K562 (cell line): ENCODE measurements around the gene C19orf47. TPM values are rescaled to one million over a fixed set of nuclear protein-coding genes. Genes with fewer than 3 reads are reported as not detected.

Experiments
- ATAC-seq: fragments of 200-7000 bp; cut with Tn5 transposase; 3 replicates; pipeline ENCODE4 v1.9.1; 2020; ENCODE audit warnings: moderate library complexity
- BruUV-seq: library from RNA; stranded (reverse); fragments of 400-500 nt; replicated peaks from 2 replicates; lab custom pipeline; 2021; lab: Mats Ljungman, UMichigan
- CTCF ChIA-PET: fragments of 300-600 bp; formaldehyde crosslinking; extraction: SDS; loops from one replicate; lab custom pipeline; 2021; ENCODE audit warnings: low intra/inter-chr PET ratio; lab: Yijun Ruan, JAX
- POLR2A ChIA-PET: fragments of 300-600, 350-650 bp; sonication (Branson Sonifier 250); formaldehyde crosslinking; extraction: SDS; loops from one replicate; lab custom pipeline; 2021; ENCODE audit warnings: antibody characterized with exemption, inconsistent platforms; lab: Yijun Ruan, JAX
- DNase-seq, 4 experiments: peaks; one replicate each; pipeline versions ENCODE4 v3.0.0 to v3.0.0-alpha.2; 2011 to 2018; ENCODE audit warnings: low spot score in 3 of 4, mixed read lengths in 3 of 4; ENCODE audit errors: extremely low read depth in 1 of 4
- FAIRE-seq: peaks from 2 replicates; lab custom pipeline; 2011; peaks lifted over from hg19 to GRCh38; lab: Jason Lieb, UNC
- H2AFZ ChIP-seq: 2 replicates; pipeline ENCODE4 v1.6.0; 2011; ENCODE audit warnings: low read depth, low read length, control low read depth, inconsistent platforms
- H3K27ac ChIP-seq: fragments of 200-600 bp; 3 replicates; pipeline ENCODE4 v1.8.0; 2011; ENCODE audit warnings: low read depth, mild to moderate bottlenecking, control low read depth, inconsistent platforms, low read length, moderate library complexity, mixed read lengths; ENCODE audit errors: extremely low read depth
- H3K27me3 ChIP-seq, 2 experiments: fragments of 300-600 bp in 1 of 2; 2 replicates in 1 of 2; 3 replicates in 1 of 2; pipeline versions ENCODE4 v1.6.0 to v1.8.0; 2011; ENCODE audit warnings: inconsistent platforms in 2 of 2, low read length in 2 of 2, mild to moderate bottlenecking in 1 of 2, mixed read lengths in 1 of 2, moderate library complexity in 1 of 2; ENCODE audit not compliant: control insufficient read depth in 2 of 2, insufficient read depth in 2 of 2
- H3K36me3 ChIP-seq: fragments of 300-600 bp; 3 replicates; pipeline ENCODE4 v1.8.0; 2011; ENCODE audit warnings: mild to moderate bottlenecking, low read length, inconsistent platforms; ENCODE audit not compliant: control insufficient read depth, insufficient read depth
- H3K4me1 ChIP-seq, 2 experiments: fragments of 200-600 bp in 1 of 2; replicated peaks in 1 of 2; 2 replicates in 1 of 2; 3 replicates in 1 of 2; pipeline versions ENCODE4 v1.5.1 to v1.8.0; 2011; ENCODE audit warnings: inconsistent platforms in 2 of 2, low read length in 2 of 2, mild to moderate bottlenecking in 1 of 2, mixed read lengths in 1 of 2, moderate library complexity in 1 of 2; ENCODE audit not compliant: control insufficient read depth in 2 of 2, insufficient read depth in 2 of 2
- H3K4me2 ChIP-seq: 2 replicates; pipeline ENCODE4 v1.6.1; 2011; ENCODE audit warnings: low read length, control low read depth, inconsistent platforms, mixed read lengths; ENCODE audit not compliant: insufficient read depth
- H3K4me3 ChIP-seq: fragments of 200-600 bp; sonication (generic), shearing (Covaris generic); 2 replicates; pipeline ENCODE4 v1.5.1; 2016; ENCODE audit warnings: control low read depth, inconsistent platforms
- H3K79me2 ChIP-seq: fragments of 200-600 bp; 3 replicates; pipeline ENCODE4 v1.8.0; 2011; ENCODE audit warnings: low read length, inconsistent platforms; ENCODE audit not compliant: control insufficient read depth, insufficient read depth
- H3K9ac ChIP-seq, 2 experiments: 2 replicates each; pipeline versions ENCODE4 v1.6.0 to v1.6.1; 2011; ENCODE audit warnings: low read depth in 2 of 2, low read length in 2 of 2, control low read depth in 1 of 2, inconsistent platforms in 1 of 2, mild to moderate bottlenecking in 1 of 2, mixed read lengths in 1 of 2; ENCODE audit not compliant: insufficient read depth in 1 of 2
- H3K9me1 ChIP-seq: one replicate; pipeline ENCODE4 v1.6.0; 2011; ENCODE audit warnings: inconsistent platforms, mild to moderate bottlenecking, low read length, moderate library complexity; ENCODE audit not compliant: control insufficient read depth, insufficient read depth
- H3K9me3 ChIP-seq: replicated peaks from 2 replicates; pipeline ENCODE4 v1.5.1; 2011; ENCODE audit warnings: low read depth, low read length, inconsistent platforms; ENCODE audit not compliant: control insufficient read depth, insufficient read depth
- H4K20me1 ChIP-seq: replicated peaks from 2 replicates; pipeline ENCODE4 v1.6.1; 2011; ENCODE audit warnings: low read length, inconsistent platforms, mixed read lengths; ENCODE audit not compliant: control insufficient read depth, insufficient read depth
- HNRNPUL1 ChIP-seq: fragments of 200-400 bp; formaldehyde crosslinking; IDR thresholded peaks from 2 replicates; pipeline ENCODE4 v1.6.1; 2017; ENCODE audit warnings: low read length
- KDM5B ChIP-seq: fragments of 200-600 bp; sonication (generic); IDR thresholded peaks from 2 replicates; pipeline ENCODE4 v1.6.1; 2012; ENCODE audit warnings: low read depth, mild to moderate bottlenecking, moderate library complexity, low read length, control low read depth, inconsistent platforms; ENCODE audit not compliant: insufficient replicate concordance
- ZNF668 ChIP-seq: fragments of 250-450 bp; sonication (Bioruptor Pico); IDR thresholded peaks from 2 replicates; pipeline ENCODE4 v1.8.0; 2022; ENCODE audit warnings: mild to moderate bottlenecking, inconsistent platforms
- WGBS: fragments of 100-300 bp; shearing (Covaris generic); methylation state at CpG from one replicate; pipeline ENCODE4 v1.1.6; 2016; ENCODE audit warnings: low coverage, mixed read lengths; ENCODE audit not compliant: insufficient coverage; ENCODE audit errors: missing lambda C conversion rate; 5-methylcytosine and 5-hydroxymethylcytosine counted together
- in situ Hi-C: fragments of 300-500 bp; cut with MboI; formaldehyde crosslinking; loops from 4 replicates; pipeline ENCODE4 v1.15.0; 2018; ENCODE audit warnings: inconsistent platforms, mixed read lengths
- intact Hi-C: fragments of 100-400 bp; cut with micrococcal nuclease; formaldehyde crosslinking; loops from 2 replicates; pipeline ENCODE4 v1.14.2; 2022
- polyA plus RNA-seq, 8 experiments: library from polyadenylated mRNA; depleted of rRNA in 4 of 8; stranded (reverse) in 5 of 8; unstranded in 3 of 8; fragments of >200 nt; fragmentation: Nextera tagmentation in 2 of 8; fragmentation: Illumina TruSeq in 1 of 8; extraction: Ambion mirVana in 2 of 8; extraction: Trizol in 1 of 8; gene quantifications; 2 replicates each; pipeline versions ENCODE4 v1.2.1 to v1.2.3, GENCODE V29; 2011 to 2014; ENCODE audit warnings: inconsistent platforms in 1 of 8, missing spikeins in 1 of 8
- total RNA-seq, 7 experiments: library from RNA; depleted of rRNA in 6 of 7; stranded (reverse); fragments of >200 nt in 6 of 7; fragmentation: Illumina TruSeq in 2 of 7; extraction: Trizol in 2 of 7; gene quantifications; 2 replicates each; pipeline versions ENCODE4 v1.2.1 to v1.2.3, GENCODE V29; 2011 to 2021; ENCODE audit warnings: low replicate concordance in 1 of 7
- TF ChIP-seq, protein P1 (sequence below): fragments of 250-450 bp; sonication (Bioruptor Pico); IDR thresholded peaks from 2 replicates; pipeline ENCODE4 v1.5.0; 2021; ENCODE audit warnings: mild to moderate bottlenecking, moderate library complexity
- TF ChIP-seq, protein P2 (sequence below): fragments of 250-450 bp; sonication (Bioruptor Pico); IDR thresholded peaks from 2 replicates; pipeline ENCODE4 v1.5.0; 2022; ENCODE audit warnings: mild to moderate bottlenecking

Gene C19orf47
- total and polyA plus RNA-seq, 9 of the 15 experiments (the other 6 are each of a cell fraction or from before 2014, with no cell fraction given) = 0.08 to 26.1 (median 14.7) TPM

DNA sequence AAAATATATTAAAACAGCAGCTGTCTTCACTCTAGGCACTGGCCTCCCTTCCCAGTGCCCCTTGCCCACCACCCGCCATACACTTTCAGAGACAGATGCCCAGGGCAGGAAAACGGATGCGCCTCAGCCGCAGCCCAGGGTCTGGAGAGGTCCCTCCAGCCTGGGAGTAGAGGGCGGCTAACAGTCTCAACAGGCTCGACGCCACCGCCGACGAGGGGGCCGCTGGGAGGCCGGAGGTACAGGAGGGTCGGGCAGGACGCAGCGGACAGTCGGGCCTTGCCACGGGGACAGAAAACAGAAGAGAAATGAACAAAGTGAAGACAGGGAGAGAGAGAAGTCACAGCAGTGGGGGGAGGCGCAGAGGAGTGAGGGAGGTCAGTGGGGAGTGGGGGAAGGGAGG is 27.1 kb downstream of the C19orf47 start:
- Histone ChIP-seq H3K27me3 (no peaks in the 10 kb centered on the region), H3K27ac (no peak overlapping the region), H3K4me2 (no peak overlapping the region), H3K9me3 (no peaks in the 10 kb centered on the region), H3K36me3 (peaks cover 77% of the 10 kb centered on the region), H2AFZ (no peak overlapping the region), H4K20me1 (no peaks in the 10 kb centered on the region), H3K79me2 (no peaks in the 10 kb centered on the region), H3K9me1 (peaks cover 3% of the 10 kb centered on the region), H3K4me1 (peaks cover 0 to 4% of the 10 kb centered on the region in 2 experiments; a peak in 1 of 5 replicates), H3K4me3 (no peak overlapping the region), H3K9ac (no peak overlapping the region)
- ChIA-PET CTCF (no interaction called here), POLR2A (no interaction called here)
- no peak for FAIRE-seq
- in situ Hi-C loops = no loop called here
- intact Hi-C loops = no loop called here
- no peak for ATAC-seq
- BruUV-seq = no TSS peak
- DNase-seq = no peak
- no peak for TF ChIP-seq ZNF668
- TF ChIP-seq, protein P1, sequence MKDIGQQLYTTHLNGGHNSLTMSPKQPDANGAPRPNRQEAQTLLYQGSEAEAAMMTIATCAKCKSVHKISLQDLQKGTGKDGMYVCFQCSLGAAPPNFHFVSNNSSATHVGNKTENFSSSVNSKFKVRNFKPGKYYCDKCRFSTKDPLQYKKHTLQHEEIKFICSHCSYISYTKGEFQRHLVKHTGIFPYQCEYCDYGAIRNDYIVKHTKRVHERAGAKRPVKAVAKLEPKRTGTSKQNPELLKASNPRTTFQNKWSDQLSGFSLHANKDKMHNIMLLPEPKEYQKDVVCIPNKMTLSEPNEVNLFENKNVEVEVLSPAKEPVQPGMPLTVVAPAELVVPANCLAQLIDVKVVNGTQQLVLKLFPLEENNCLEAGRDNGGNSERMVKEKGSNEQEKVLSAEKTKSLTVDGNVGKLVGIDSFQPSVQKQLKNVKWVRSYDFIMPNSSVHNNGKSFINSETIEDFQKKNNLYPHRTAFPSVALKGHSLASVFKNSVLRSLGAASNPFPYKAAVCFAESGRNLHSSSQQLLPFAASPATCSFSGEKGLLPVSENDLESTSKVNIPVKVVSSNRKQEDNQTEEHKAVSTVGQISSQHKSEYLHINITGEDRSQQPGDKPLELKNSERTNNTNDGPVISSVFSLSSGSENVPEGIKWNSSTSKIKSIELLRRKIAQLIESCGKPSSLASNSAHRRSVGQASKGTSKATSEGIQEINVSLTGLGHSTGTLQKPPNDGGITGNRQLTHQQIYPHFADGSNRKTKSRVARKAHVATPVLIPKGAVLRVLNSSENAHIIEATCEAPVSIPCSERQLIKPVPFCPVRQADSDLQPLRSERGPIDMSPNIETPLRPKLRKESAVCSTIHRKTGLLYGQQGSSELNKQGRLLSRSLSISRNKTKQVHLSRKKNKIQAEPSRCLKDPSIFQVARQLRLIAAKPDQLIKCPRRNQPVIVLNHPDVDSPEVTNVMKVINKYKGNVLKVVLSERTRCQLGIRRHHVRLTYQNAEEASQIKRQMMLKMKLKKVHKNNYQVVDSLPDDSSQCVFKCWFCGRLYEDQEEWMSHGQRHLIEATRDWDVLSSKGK (CRISPR knock-in tag) = no peak
- no peak for TF ChIP-seq KDM5B
- TF ChIP-seq HNRNPUL1 = no peak
- TF ChIP-seq, protein P2, sequence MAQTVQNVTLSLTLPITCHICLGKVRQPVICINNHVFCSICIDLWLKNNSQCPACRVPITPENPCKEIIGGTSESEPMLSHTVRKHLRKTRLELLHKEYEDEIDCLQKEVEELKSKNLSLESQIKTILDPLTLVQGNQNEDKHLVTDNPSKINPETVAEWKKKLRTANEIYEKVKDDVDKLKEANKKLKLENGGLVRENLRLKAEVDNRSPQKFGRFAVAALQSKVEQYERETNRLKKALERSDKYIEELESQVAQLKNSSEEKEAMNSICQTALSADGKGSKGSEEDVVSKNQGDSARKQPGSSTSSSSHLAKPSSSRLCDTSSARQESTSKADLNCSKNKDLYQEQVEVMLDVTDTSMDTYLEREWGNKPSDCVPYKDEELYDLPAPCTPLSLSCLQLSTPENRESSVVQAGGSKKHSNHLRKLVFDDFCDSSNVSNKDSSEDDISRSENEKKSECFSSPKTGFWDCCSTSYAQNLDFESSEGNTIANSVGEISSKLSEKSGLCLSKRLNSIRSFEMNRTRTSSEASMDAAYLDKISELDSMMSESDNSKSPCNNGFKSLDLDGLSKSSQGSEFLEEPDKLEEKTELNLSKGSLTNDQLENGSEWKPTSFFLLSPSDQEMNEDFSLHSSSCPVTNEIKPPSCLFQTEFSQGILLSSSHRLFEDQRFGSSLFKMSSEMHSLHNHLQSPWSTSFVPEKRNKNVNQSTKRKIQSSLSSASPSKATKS (CRISPR knock-in tag) = no peak
- WGBS = 97% methylated on average over 16 of the region's 18 CpGs
